ENCODE results near the gene GPHN.
"Not testable (repeated sequence)": the region's sequence is repeated elsewhere in the genome, so short reads cannot be mapped to it uniquely, and the experiment has no call there.

Gene GPHN
- total RNA-seq, result 10.9 to 11.2 reads per million in 2 donors

DNA sequence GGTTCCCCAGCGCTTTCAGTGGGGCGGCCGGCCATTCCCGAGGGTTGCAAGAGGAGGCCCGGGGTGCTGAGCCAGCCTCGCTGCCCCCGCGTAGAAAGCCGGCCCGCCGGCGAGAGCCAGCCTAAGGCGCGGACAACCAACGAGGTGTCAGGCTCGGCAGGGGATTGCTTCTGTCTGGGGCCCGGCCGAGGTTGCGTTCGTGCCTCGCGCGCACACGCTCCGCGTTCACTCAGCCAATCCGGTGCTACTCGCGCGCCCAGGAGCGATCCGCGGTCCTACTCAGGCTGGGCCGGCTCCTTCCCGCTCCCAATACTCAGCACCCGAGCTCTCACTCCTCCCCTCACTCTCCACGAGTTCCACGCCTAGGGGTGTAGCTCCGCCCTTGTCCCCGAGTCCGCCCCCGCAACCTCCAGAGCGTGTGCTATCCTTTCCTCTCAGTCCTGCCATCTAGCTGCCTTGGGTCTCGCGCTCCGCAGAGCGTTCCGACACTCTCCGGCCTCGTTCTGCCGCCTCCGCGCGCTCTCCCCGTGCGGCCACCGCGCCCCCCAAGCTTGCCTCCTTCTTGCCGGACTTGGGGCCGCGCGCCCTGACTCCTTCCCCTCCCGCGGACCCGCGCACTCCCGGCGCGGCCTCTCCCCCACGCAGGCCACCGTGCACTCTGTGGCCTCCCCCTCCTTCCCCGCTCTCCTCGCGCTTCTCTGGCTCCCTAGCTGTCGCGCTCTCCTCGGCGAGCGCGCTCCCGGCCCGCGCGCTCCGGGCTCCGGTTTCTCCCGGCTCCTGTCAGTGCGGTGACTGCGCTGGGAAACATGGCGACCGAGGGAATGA is at the start of gene GPHN:
GPHN (plus strand) TSS at position 426 of the 825 bp plus-strand sequence.
- peak; percentile 77 for DNase-seq

DNA sequence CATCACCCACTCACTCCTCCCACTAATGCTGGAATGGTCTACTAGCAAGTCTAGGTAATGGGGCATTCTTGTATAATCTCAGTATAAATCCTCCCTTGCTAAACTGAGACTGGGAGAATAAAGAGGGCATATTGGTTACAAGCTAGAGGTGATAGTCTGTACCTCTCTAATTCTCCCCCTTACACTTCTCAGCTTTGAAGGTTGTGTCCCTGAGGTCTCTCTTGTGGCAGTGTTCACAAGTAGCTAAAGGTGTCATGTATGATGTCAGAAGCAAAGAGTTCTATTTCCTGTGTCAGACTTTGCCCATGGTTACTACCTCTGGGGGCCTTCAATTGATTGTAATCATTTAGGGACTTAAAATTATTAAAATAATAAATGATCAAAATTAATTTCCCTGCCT is 48.3 kb upstream of the GPHN start:
- no peak for DNase-seq

DNA sequence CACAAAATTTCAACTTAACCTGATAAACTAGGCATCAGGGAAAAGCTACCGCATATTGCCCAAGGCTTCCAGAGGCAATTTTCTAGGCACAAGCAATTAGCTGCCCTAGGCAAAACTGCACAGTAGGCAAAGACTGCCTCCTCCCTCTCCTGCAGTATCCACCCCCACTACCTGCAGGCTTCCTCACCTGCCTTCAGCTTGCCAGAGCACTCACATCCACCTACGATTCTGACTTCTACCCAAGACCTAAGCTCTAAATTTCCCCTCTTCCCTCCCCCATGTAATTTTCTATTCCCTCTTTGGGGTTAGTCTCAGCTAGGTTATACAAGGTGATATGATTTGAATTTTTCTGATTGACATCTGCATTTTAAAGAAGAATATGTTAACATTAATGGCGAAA is 43.7 kb upstream of the GPHN start:
- DNase-seq, result no peak

DNA sequence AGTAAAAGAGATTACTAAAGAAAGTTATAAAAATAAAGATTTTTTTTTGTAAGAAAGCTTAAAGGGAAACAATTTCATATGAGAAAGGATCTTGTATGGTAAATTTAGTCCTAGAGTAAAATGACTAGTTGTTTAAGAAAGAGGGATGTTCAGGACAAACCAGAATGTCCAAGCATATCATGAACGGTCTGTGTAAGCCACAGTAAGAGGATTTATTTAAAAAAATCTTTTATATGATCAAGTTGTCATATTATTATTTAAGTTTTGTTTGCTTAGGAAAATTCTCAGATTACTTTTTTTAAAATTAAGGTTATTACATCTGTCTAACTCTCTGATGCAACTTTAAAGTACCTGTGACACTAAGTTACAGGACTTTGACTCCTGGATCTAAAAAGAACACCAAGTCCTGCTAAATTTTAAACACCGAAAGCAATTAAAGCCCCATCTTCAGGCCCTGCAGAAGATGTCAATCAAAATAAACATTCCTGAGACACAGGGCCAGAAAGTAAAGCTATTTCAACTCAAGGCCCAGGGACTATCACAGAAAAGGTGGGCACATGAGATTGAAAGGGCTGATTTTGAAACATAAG is 39.1 kb upstream of the GPHN start:
- DNase-seq, result no peak

DNA sequence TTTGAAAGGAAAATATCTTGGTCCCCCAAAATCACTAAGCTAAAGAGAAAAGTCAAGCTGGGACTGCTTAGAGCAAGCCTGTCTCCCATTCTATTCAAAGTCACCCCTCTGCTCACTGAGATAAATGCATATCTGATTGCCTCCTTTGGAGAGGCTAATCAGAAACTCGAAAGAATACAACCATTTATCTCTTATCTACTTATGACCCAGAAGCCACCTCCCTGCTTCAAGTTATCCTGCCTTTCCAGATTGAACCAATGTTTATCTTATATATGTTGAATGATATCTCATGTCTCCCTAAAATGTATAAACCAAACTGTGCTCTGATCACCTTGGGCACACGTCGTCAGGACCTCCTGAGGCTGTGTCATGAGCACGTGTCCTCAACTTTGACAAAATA is 36.4 kb upstream of the GPHN start:
- DNase-seq, result no peak

DNA sequence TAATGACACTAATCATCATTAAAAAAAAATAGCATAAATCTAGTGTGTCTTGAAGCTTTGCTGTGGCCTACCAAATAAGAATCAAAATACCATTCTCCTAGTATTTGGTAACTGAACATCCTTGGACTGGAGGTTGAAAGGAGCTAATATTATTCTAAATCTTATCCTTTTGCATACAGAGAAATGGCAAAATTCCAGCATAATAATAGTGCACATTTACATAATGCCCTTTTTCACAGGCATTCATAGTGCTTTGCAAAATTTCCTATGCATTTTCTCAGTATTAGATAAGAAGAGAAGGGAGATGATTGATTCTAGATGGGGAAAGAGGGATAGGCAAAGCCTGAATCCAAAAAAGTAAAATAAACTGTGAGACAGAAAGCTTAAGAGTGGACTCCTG is 35.7 kb upstream of the GPHN start:
- DNase-seq, result no peak

DNA sequence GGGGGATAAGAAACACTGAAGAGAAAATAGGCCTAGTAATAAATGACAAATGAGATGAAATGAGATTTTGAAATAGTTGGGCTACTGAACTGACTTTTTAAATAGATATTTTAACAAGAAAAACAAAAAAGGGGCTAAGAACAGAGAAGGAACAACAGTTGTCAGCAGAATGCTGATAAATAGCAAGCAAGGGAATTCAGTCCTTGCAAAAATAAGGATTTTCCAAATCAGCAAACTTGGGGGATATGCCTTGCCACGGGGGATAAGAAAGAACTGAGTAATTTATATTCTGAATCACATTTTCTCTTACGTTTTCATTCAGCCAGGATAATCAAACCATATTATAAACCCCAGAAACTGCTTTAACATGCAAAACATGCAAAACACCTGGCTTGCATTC is 34.7 kb upstream of the GPHN start:
- no peak for DNase-seq

DNA sequence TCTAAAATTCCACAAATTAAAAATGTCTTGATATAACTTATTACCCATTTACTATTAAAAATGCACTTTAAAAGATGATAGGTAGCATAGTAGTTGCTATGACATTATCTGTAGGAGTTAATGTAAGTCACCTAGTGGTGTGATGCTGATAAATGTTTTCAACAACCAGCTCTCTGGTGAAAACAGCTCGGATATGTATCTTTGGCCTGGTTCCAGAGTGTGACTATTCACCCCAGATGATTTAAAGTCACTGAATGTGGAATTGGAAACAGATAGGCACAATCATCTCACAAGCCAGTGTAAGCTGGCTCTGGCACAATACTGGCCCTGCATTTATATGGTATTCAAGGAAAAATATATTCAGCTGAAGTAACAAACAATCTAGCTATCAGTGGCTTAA is 31.0 kb upstream of the GPHN start:
- no peak for DNase-seq

DNA sequence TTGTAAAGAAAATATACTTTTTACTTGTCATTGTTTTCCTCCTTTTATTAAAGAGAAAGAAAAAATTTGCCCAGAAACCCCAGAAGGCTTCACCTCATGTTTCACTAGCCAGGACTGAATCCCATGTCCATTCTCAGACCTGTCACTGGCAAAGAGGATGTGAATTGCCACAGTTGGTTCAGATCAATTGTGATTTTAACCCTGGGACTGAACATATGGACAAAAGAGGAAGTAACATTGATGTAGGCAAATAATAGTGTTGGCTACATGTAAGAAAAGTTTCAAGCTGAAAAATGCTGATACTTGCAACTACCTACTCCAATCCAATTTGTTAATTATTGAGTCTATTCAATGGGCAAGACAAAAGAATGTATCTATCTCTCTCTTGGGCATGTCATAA is 30.4 kb upstream of the GPHN start:
- DNase-seq, result no peak

DNA sequence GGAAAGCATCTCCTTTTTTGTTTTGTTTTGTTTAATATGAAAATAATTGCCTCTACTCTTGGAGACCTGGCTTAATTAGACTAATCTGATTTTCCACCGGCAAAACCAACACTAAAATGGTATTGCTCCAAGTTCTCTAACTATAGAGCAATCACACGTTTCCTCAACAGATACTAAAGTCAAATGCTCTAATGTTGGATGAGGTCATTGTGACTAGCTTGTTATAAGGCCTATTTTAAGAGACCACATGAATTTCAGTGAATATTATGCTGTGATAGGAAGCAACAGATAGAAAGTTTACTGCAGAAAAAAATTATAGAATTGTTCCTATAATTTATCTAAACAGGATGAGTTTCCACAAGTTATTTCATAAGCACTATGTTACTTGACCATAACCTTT is 25.1 kb upstream of the GPHN start:
- DNase-seq, result no peak

DNA sequence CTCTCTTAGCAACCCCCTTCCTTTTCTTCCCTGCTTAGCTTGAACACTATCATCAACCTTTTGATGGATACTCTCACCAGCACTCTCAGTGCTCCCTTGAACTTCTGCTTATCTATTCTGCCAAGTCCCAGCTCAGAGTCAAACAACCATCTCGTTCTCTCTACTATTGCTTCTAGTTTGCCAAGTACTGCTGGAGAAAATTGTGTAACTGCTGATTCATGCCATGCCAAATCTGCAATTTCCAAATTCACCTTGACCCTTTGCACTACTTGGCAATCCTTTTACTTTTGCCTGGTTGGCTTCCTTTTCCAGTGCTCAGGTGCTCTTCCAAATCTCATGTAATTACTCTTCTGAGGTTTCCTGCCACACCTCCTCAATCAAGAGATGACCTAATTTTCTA is 24.6 kb upstream of the GPHN start:
- DNase-seq, result no peak

DNA sequence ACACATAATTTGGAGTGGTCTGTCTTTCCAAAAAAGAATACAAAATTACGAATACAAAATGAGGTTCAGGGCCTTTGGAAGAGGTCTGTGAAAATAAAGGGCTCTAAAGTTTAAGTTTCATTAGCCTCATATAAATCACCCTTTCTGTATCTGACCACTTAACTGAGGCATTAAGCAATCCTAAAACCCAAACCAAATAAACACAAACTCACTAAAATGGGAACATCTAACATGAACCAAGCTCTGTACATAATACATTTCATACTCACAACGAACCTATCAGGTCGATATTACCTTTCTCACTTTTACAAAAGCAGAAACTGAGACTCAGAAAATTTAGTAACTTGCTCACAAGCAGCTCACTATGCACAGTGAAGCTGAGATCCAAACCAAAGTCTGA is 22.9 kb upstream of the GPHN start:
- DNase-seq, result no peak

DNA sequence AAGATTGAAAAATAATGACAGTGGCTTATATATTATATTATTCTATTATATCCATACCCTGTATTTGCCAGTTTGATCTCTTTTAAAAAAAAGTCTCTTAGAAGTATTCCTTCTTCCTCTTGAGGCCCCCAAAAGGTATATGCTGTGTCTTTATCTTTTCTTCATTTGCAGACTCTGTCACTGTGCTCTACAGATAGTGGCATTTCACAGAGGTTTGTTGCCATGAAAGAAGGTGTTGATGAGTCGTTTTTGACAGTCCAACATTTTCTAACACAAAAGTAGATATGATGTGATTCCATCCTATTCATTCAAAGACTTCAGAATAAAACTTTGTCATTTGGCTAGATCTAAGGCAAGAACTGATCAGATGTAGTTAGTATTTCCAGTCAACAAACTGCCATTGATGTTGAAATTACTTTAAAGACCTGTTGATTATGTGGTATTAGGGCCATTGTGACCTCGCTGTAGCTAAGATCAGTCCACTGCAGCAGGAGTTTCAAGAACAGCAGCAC is 22.0 kb upstream of the GPHN start, which contains the start of gene CCDC196:
CCDC196 (plus strand) TSS at position 462 of the 512 bp plus-strand sequence. CDS start 132 bp downstream, outside the sequence.
- DNase-seq, result no peak

DNA sequence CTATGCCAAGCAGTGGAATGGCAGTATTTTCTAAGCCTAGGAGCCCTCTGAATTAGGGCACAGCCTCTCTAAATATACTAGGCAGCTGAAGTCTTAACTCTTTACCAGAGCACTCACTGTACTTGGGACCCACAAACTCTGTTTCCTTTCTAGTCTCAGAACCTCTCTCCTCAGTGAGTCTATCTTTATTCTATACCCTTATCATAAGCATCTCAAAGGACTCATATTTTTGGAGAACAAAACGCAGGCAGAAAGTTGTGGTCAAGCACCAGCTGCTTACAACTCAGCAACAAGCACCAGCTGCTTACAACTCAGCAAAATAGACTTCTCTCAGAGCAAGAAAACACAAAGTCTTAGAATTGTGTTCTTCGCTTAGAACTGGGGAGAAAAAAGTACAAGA is 20.8 kb upstream of the GPHN start:
- DNase-seq, result no peak

DNA sequence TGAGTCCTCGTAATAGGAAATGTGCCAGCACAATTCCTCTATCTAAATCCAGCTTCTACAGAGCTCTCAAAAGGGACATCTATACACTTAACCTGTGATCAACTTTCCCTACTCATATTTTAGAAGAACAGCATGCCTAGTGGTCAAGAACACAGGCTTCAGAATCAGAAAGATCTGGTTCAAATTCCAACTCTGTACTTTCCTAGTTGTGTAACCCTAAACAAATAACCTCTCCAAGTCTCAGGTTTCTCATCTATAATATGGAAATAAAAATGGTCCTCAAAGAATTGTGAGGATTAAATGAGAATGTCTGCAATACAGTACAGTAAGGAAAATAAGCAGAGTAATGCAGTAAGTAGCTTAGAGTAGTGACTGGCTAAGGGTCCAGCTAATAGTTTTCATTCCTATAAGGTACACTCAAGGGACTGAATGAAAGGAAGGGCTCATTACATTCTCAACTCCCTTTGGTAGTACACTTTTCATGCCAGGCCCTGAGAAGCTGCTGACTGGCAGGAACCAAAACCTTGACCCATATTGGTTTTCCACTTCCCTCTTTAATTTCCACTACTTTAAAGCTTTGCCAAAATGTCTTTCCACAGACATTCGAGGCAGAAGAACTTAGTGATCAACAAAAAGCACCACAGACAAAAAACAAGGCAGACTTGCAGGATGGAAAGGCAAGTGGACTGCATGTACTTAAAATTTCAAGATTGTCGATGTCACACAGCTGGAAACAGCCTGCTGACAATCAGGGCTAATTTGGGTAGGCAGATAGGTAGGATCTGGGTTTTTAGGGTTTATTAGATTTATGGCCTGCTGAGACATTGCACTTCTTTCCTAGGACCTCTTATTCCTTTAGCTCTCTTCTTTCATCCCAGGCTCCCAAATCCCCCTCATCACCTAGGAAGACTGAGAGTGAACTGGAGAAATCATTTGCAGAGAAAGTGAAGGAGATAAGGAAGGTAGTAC is 17.5 kb upstream of the GPHN start:
- DNase-seq, result no peak

DNA sequence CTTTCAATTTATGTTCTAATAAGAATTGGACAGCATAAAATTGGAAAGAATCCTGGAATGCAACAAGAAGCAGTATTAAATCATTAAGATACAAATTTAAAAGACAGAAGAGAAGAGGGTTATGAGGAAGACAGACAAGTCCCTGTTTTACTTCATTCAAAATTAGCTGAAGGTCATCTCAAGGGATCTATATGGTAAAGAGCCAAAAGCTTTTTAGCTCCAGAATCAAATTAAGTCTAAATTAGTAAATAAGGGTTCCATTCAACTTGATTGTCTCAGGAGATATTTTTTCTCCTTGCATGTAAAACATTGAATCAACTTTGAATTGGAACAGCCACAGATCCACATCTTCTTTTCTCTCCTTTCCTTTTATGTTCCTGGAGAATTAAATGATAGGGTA is 14.2 kb upstream of the GPHN start:
- no peak for DNase-seq

DNA sequence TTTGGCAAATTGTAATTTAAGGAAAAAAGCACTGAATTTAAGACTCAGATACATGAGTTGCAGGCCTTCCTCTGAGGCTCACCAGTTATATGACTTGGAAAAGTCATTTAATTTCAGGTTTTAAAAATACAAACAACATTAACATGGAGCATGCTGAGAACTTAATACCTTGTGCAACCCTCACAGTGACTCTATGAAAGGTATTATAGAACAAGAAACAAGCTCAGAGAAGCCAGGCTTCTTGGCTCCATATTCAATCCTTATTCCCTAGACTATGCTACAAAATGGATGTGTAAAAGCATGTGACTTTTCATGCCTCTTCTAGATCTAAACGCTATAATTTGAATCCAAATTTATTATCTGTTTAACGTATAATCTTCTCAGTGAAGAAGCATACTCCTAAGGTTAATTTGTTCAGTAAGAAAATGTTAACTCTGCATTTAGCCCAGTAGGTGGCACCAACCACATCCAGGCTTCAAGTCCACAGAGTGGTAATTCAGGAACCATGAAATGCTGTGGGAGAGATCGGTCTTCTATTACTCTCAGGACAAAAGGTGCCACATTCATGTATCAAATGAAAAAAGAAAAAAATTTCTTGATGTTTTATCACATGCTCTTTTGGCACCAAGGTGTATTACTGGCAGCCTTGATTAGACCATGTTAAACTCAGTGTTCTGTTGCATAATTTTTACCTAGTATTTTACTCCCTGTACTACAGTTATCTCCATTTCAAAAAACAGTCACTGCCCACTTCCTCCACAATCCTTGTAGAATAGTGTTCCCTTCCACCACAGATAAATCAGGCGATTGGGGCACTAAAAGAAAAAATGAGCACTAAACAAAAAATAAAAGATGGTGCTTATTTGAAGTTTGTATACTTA is 12.5 kb upstream of the GPHN start:
- no peak for DNase-seq

DNA sequence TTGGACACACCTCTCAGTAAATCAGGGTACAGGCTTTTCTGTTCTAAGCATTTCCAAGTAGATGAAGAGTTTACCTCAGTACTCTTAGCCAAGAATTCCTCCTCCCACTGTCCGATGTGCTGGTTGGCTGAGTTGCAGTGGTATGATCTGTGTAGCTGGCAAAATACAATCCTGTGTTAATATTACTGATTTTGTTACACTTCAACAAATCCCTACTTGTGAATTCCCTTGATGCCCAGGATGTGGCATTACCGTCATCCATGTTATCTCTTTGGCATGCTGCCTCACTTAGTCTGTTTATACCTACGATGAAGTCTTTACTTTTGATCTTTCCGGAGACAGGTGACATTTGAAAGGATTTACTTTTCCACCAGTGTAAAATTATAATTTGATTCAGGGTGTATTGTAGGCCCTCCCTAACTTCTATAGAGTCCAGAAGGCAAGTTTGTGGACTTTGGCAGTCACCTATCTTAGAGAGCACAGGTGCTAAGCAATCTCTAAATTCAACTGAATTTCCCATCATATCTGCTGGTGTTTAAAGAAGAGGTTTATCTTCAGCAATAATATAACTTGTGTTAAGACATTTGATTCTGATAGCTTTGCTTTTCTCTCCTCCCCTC is 11.6 kb upstream of the GPHN start:
- no peak for DNase-seq

DNA sequence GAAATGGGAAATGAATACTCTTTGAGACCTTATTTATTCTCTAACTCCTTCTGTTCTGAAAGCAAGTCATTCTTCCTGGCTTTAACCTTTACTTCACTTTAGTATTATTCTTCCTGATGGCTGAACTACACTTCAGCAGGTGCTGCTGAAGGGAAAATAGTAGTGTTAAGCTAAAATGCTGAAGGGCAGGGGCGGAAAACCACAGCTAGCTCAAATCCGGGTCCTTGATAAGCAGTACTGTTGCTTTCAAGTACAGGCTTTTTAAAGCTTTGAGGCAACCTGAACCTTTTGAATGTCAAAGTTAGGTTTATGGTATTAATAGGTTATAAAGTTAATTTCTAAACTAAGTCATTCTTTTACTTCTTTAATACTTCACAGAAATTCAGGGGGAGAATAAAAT is 11.0 kb upstream of the GPHN start:
- DNase-seq, result no peak

DNA sequence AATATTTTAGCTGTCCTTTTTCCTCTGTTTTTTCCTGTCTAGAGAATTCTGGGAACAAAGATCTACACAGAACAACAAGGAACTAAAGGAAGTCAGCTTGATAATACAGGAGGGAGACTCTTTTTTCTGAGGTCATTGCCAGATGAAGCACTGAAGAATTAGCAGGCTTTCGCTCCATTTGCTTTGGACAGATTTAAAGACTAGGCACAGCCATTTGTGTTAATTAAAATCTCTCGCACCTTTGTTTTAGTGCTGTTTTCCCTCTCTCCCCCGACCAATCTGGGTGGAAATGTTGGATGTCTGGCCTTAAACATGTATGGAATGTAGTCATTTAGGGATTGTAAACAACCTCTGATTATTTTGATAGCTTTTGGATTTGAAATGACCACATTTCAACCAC is 9.6 kb upstream of the GPHN start:
- DNase-seq, result no peak

DNA sequence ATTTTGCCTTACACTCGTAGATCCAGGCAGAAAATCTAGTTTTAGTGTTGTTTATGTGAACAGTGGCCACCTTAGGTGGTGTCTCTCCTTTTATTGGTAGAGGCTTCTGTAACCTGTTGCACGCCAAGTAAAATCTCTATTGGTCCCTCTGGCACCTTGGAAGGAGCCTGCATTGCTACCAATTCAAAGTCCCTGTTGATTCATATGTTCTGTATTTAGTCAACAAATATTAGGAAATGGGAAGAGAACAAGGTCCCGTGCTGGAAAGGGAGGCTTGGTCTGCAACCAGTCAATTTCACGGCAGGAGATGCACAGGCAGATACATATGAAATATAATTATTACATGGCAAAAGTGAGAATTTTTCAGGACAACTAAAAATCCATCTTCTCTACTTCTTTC is 6.4 kb upstream of the GPHN start:
- no peak for DNase-seq

DNA sequence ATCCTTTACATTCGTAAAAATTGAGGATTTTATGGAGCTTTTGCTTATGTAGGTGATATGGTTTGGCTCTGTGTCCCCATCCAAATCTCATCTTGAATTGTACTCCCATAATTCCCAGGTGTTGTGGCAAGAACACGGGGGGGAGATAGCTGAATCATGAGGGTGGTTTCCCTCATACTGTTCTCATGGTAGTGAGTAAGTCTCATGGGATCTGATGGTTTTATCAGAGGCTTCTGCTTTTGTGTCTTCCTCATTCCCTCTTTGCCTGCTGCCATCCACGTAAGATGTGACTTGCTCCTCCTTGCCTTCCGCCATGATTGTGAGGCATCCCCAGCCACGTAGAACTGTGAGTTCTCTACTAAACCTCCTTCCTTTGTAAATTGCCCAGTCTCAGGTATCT is 5.1 kb upstream of the GPHN start:
- not testable (repeated sequence) for DNase-seq

Data from activated gamma-delta T cell (primary cell).